ENCODE data around the gene SEC61G.

- TF ChIP-seq CTCF (IDR thresholded peaks at IDR 0.05) (no peak), POLR2A (IDR thresholded peaks at IDR 0.05) (no peak)
These were observed 26.2 kb upstream of the SEC61G start for GRCh38 chr7:54785261-54785660.
